Smooth muscle cell (in vitro differentiated cells): ENCODE measurements around the gene HERPUD2. TPM values are rescaled to one million over a fixed set of nuclear protein-coding genes. Genes with fewer than 3 reads are reported as not detected.

ENCODE experiments used
- DNase-seq: peaks from one replicate; lab custom pipeline; 2025; ENCODE audit not compliant: unreplicated experiment; lab: John Stamatoyannopoulos, UW
- H2AFZ ChIP-seq: fragments of 200-600 bp; sonication (generic); 2 replicates; pipeline ENCODE4 v1.6.0; 2016; ENCODE audit warnings: antibody characterized with exemption, low read depth, mild to moderate bottlenecking
- H3F3A ChIP-seq: fragments of 200-600 bp; sonication (generic); 2 replicates; pipeline ENCODE4 v1.6.0; 2017; ENCODE audit warnings: antibody characterized with exemption, low read depth
- H3K27ac ChIP-seq: fragments of 200-600 bp; sonication (generic); 2 replicates; pipeline ENCODE4 v1.5.1; 2016; ENCODE audit warnings: low read depth, mild to moderate bottlenecking
- H3K27me3 ChIP-seq: fragments of 200-600 bp; sonication (generic); 2 replicates; pipeline ENCODE4 v1.6.1; 2016; ENCODE audit warnings: low read depth, mild to moderate bottlenecking
- H3K36me3 ChIP-seq: fragments of 200-600 bp; sonication (generic); 2 replicates; pipeline ENCODE4 v1.5.1; 2016; ENCODE audit warnings: low read depth
- H3K4me1 ChIP-seq: fragments of 200-600 bp; sonication (generic); 2 replicates; pipeline ENCODE4 v1.5.1; 2016; ENCODE audit warnings: low read depth
- H3K4me2 ChIP-seq: fragments of 200-600 bp; sonication (generic); 2 replicates; pipeline ENCODE4 v1.6.0; 2016; ENCODE audit warnings: mild to moderate bottlenecking
- H3K4me3 ChIP-seq: fragments of 200-600 bp; sonication (generic); 2 replicates; pipeline ENCODE4 v1.5.1; 2016; ENCODE audit warnings: mild to moderate bottlenecking
- H3K79me2 ChIP-seq: fragments of 200-600 bp; sonication (generic); 2 replicates; pipeline ENCODE4 v1.6.0; 2016; ENCODE audit warnings: low read depth, mild to moderate bottlenecking
- H3K9ac ChIP-seq: fragments of 200-600 bp; sonication (generic); 2 replicates; pipeline ENCODE4 v1.6.0; 2016; ENCODE audit warnings: low read depth
- H3K9me3 ChIP-seq: fragments of 200-600 bp; sonication (generic); replicated peaks from 2 replicates; pipeline ENCODE4 v1.5.1; 2016; ENCODE audit warnings: low read depth
- H4K20me1 ChIP-seq: fragments of 200-600 bp; sonication (generic); 2 replicates; pipeline ENCODE4 v1.6.0; 2016; ENCODE audit warnings: low read depth
- WGBS: methylation state at CpG from one replicate; pipeline ENCODE4 v1.1.7; 2016; ENCODE audit warnings: low lambda C conversion rate; 5-methylcytosine and 5-hydroxymethylcytosine counted together
- polyA plus RNA-seq: library from polyadenylated mRNA; unstranded; fragments of >200 nt; fragmentation: Nextera tagmentation; extraction: Ambion mirVana; gene quantifications from 2 replicates; pipeline ENCODE4 v1.2.1, GENCODE V29; 2016
- total RNA-seq: library from RNA; depleted of rRNA; stranded (reverse); fragments of >200 nt; gene quantifications from 2 replicates; pipeline ENCODE4 v1.2.3, GENCODE V29; 2014
- TF ChIP-seq, protein P1 (sequence below): fragments of 200-600 bp; sonication (generic); IDR thresholded peaks from 2 replicates; pipeline ENCODE4 v1.5.1; 2017; ENCODE audit warnings: borderline replicate concordance, mild to moderate bottlenecking, antibody characterized with exemption; ENCODE audit not compliant: insufficient read depth, poor library complexity, severe bottlenecking

HERPUD2 gene
- total and polyA plus RNA-seq, 2 experiments from 2014 or later = 23.2 to 28.1 TPM

DNA sequence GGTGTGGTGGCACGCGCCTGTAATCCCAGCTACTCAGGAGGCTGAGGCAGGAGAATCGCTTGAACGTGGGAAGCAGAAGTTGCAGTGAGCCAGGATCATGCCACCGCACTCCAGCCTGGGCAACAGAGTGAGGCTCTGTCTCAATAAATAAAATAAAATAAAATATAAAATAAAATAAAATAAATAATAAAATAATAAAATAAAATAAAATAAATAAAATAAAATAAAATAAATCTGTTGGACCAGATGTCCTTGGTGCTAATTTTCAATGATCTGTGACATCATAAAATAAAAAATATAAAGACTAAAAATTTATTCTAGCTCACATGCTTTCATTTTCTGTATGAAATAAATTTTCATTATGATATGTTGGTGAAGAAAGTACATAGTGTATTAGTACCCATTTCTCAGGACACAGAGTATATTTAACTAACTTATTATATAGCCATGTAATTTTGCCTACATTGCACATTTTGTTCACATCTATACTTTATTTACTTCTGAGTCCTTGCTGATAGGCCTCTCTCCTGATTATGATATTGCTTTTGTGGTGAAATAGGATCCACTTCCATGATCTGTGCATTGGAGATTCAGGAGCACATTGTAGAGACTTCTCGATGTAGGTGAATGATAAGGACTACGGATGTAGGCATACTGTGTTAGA is 17.8 kb upstream of the HERPUD2 start:
- H3K4me1 ChIP-seq = peaks cover 8% of the 10 kb centered on the region
- H3K9me3 ChIP-seq = no peaks in the 10 kb centered on the region
- no peak overlapping the region for H3K27ac ChIP-seq
- H3K79me2 ChIP-seq = no peaks in the 10 kb centered on the region
- no peak for DNase-seq
- H3F3A ChIP-seq = peaks cover 7% of the 10 kb centered on the region
- H3K27me3 ChIP-seq = no peaks in the 10 kb centered on the region
- H3K4me3 ChIP-seq = no peak overlapping the region
- TF ChIP-seq, protein P1, sequence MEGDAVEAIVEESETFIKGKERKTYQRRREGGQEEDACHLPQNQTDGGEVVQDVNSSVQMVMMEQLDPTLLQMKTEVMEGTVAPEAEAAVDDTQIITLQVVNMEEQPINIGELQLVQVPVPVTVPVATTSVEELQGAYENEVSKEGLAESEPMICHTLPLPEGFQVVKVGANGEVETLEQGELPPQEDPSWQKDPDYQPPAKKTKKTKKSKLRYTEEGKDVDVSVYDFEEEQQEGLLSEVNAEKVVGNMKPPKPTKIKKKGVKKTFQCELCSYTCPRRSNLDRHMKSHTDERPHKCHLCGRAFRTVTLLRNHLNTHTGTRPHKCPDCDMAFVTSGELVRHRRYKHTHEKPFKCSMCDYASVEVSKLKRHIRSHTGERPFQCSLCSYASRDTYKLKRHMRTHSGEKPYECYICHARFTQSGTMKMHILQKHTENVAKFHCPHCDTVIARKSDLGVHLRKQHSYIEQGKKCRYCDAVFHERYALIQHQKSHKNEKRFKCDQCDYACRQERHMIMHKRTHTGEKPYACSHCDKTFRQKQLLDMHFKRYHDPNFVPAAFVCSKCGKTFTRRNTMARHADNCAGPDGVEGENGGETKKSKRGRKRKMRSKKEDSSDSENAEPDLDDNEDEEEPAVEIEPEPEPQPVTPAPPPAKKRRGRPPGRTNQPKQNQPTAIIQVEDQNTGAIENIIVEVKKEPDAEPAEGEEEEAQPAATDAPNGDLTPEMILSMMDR = no peak
- no peak overlapping the region for H2AFZ ChIP-seq
- H3K9ac ChIP-seq = no peak overlapping the region
- no peaks in the 10 kb centered on the region for H3K36me3 ChIP-seq
- 98% methylated on average over 7 of the region's 7 CpGs for WGBS
- H4K20me1 ChIP-seq = no peaks in the 10 kb centered on the region
- no peak overlapping the region for H3K4me2 ChIP-seq

DNA sequence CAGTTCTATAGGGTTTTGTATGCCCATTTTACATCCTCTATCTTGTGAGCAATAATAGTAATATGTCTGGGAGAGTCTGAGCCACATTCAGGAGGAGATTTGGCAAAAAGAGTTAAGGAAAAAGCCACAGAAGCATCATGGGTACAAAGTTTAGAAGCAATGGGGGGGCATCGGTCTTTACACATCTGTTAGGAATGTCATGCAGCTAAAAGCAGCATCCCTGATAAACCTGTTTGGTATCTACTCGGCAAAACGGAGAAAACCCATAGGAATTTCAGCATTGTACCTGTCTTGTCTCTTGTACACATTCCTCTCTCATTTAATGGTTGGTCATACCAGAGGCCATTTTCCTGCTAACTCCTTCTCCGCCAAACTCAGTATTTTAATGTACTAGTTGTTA is 12.5 kb upstream of the HERPUD2 start:
- H3K4me3 ChIP-seq = no peak overlapping the region
- 47% methylated on average over 4 of the region's 4 CpGs for WGBS
- no peaks in the 10 kb centered on the region for H3K27me3 ChIP-seq
- no peak overlapping the region for H2AFZ ChIP-seq
- no peak overlapping the region for H3K9ac ChIP-seq
- DNase-seq = no peak
- H3K9me3 ChIP-seq = no peaks in the 10 kb centered on the region
- H3F3A ChIP-seq = peaks cover 6% of the 10 kb centered on the region
- no peaks in the 10 kb centered on the region for H3K79me2 ChIP-seq
- peak overlapping the region; percentile 51 for H3K27ac ChIP-seq
- peaks cover 3% of the 10 kb centered on the region for H3K4me1 ChIP-seq
- peak overlapping the region; percentile 4 for H3K4me2 ChIP-seq
- H3K36me3 ChIP-seq = no peaks in the 10 kb centered on the region
- no peaks in the 10 kb centered on the region for H4K20me1 ChIP-seq
- TF ChIP-seq, protein P1 = no peak

DNA sequence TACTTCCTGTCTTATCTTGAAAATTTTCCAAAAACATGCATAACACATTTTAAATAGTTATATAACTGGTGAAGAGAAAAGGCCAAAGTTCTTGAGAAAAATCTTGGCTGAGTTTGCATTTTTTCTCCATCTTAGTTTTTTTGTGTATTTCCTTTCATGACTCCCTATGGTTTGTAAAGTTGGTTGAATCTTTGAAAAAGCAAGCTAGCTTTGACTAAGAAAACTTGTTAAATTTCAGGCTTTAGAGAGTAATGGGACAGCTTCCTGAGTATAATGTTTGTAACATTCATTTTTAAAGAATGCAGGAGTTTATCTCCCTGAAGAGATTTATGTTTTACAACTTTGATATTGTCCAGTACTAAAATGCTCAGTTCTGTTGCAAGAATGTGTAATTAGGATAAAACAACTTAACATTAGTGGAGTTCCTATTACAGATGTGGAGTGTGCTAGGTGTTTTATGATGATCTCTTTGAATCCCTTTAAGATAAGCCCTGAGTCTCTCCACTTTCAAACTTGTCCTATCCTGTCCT is 11.1 kb upstream of the HERPUD2 start:
- Histone ChIP-seq H3K4me2 (peak overlapping the region; percentile 55), H3K9ac (no peak overlapping the region), H3K9me3 (no peaks in the 10 kb centered on the region), H3F3A (peaks cover 6% of the 10 kb centered on the region), H3K27me3 (no peaks in the 10 kb centered on the region), H3K79me2 (no peaks in the 10 kb centered on the region), H2AFZ (no peak overlapping the region), H3K4me1 (peaks cover 3% of the 10 kb centered on the region), H3K36me3 (no peaks in the 10 kb centered on the region), H4K20me1 (no peaks in the 10 kb centered on the region), H3K27ac (peak overlapping the region; percentile 51), H3K4me3 (no peak overlapping the region)
- DNase-seq = no peak
- TF ChIP-seq, protein P1 = no peak

DNA sequence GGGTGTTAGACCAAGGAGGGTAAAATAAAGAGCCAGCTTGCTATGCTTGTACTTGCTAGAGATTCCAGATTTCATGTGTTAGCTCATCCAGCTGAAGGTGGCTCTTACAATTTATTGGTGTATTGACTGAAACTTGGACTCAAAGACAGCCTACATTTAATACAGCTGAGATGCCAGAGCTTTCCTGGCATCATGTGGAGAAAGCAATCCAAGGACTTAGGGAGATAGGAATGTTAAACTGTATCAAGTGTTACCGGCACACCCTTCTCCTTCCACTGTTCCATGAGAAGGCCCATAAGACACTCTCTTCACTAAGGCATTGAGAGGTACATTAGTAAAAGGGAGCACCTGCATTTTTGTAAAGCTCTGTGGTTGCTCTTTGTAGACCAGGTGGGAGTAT is 9.3 kb upstream of the HERPUD2 start:
- no peak for DNase-seq
- Histone ChIP-seq H3K9me3 (no peaks in the 10 kb centered on the region), H3K4me3 (no peak overlapping the region), H3K27ac (no peak overlapping the region), H3F3A (peaks cover 6% of the 10 kb centered on the region), H3K4me2 (no peak overlapping the region), H3K79me2 (no peaks in the 10 kb centered on the region), H4K20me1 (no peaks in the 10 kb centered on the region), H2AFZ (no peak overlapping the region), H3K9ac (no peak overlapping the region), H3K36me3 (no peaks in the 10 kb centered on the region), H3K27me3 (no peaks in the 10 kb centered on the region), H3K4me1 (peaks cover 2% of the 10 kb centered on the region)
- TF ChIP-seq, protein P1 = no peak
- 95% methylated on average over 1 of the region's 1 CpG for WGBS
